OCI-LY1 (cell line): ENCODE measurements around the gene CLRN3.

Source experiments
- H2AFZ ChIP-seq: fragments of 200-600 bp; sonication (generic), shearing (Covaris generic); 2 replicates; pipeline ENCODE4 v1.6.0; 2014; ENCODE audit warnings: antibody characterized with exemption, mild to moderate bottlenecking, low read length
- H3F3A ChIP-seq: fragments of 200-600 bp; sonication (generic), shearing (Covaris generic); 2 replicates; pipeline ENCODE4 v1.6.0; 2014; ENCODE audit warnings: mild to moderate bottlenecking, antibody characterized with exemption, low read length, moderate library complexity; ENCODE audit not compliant: insufficient read depth
- H3K27ac ChIP-seq: fragments of 200-600 bp; sonication (generic); 2 replicates; pipeline ENCODE4 v1.5.1; 2014; ENCODE audit warnings: low read length, mixed run types, mild to moderate bottlenecking, low read depth; ENCODE audit not compliant: poor library complexity, severe bottlenecking
- H3K27me3 ChIP-seq: fragments of 200-600 bp; sonication (generic); 2 replicates; pipeline ENCODE4 v1.6.0; 2014; ENCODE audit warnings: antibody characterized with exemption, mild to moderate bottlenecking, low read length, moderate library complexity; ENCODE audit not compliant: insufficient read depth
- H3K36me3 ChIP-seq: fragments of 200-600 bp; sonication (generic); 2 replicates; pipeline ENCODE4 v1.6.1; 2014; ENCODE audit warnings: mild to moderate bottlenecking, antibody characterized with exemption, low read length, moderate library complexity, mixed read lengths; ENCODE audit not compliant: insufficient read depth
- H3K4me1 ChIP-seq: fragments of 200-600 bp; sonication (generic); 2 replicates; pipeline ENCODE4 v1.5.1; 2014; ENCODE audit warnings: mild to moderate bottlenecking, low read length, moderate library complexity; ENCODE audit not compliant: insufficient read depth, severe bottlenecking
- H3K4me2 ChIP-seq: fragments of 200-600 bp; sonication (generic), shearing (Covaris generic); 2 replicates; pipeline ENCODE4 v1.6.1; 2014; ENCODE audit warnings: low read length
- H3K4me3 ChIP-seq: fragments of 200-600 bp; sonication (generic); 2 replicates; pipeline ENCODE4 v1.5.1; 2014; ENCODE audit warnings: low read length, low read depth, mild to moderate bottlenecking, mixed read lengths; ENCODE audit not compliant: poor library complexity, severe bottlenecking
- H3K79me2 ChIP-seq: fragments of 200-600 bp; shearing (Covaris generic); 2 replicates; pipeline ENCODE4 v1.6.1; 2016; ENCODE audit warnings: mixed run types, low read length, mixed read lengths; ENCODE audit not compliant: insufficient read depth
- H3K9ac ChIP-seq: fragments of 200-600 bp; sonication (generic), shearing (Covaris generic); 2 replicates; pipeline ENCODE4 v1.6.1; 2014; ENCODE audit warnings: mild to moderate bottlenecking, low read length, mixed read lengths
- H3K9me2 ChIP-seq: fragments of 200-600 bp; sonication (generic), shearing (Covaris generic); 2 replicates; pipeline ENCODE4 v1.6.1; 2014; ENCODE audit warnings: low read depth, mild to moderate bottlenecking, low read length, mixed read lengths
- H3K9me3 ChIP-seq: fragments of 200-600 bp; shearing (Covaris generic); 2 replicates; pipeline ENCODE4 v1.6.1; 2014; ENCODE audit warnings: low read length, mixed read lengths
- H4K20me1 ChIP-seq: fragments of 200-600 bp; sonication (generic), shearing (Covaris generic); 2 replicates; pipeline ENCODE4 v1.6.0; 2016; ENCODE audit warnings: mild to moderate bottlenecking, low read length; ENCODE audit not compliant: insufficient read depth
- EZH2 ChIP-seq: fragments of 200-600 bp; sonication (generic), shearing (Covaris generic); IDR thresholded peaks from 2 replicates; pipeline ENCODE4 v1.8.0; 2017; ENCODE audit warnings: borderline replicate concordance, mixed run types, mild to moderate bottlenecking, antibody characterized with exemption, low read length, moderate library complexity, mixed read lengths
- TF ChIP-seq, protein P1 (sequence below): fragments of 200-600 bp; sonication (generic), shearing (Covaris generic); IDR thresholded peaks from 2 replicates; pipeline ENCODE4 v1.5.1; 2017; ENCODE audit warnings: mild to moderate bottlenecking, antibody characterized with exemption, low read length, moderate library complexity, mixed read lengths

CLRN3 gene

DNA sequence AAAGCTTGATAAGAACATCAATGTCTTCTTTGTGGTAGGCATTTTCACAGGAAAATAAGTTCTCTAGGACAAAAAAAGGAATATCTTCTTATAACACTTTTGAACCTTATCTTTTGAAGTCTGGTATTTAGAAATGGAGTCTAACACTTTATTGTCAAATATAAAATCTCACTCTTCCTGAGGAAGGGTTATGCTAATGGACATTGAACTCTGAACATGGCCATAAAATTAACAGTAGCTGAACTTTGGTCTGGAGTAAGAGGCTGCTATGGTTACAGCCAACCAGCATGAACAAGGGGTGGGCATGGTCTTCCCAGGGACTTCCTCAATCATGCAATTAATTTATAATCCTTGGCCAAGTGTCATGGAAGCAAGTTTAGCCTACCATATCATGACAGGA, at the start of gene CLRN3:
TSS of gene CLRN3 (minus strand) at position 199 of the 400 bp plus-strand sequence. CDS start at position 42, 157 bp downstream.
- H3K4me2 ChIP-seq = no peak within 1 kb of the TSS
- no peak within 1 kb of the TSS for H3K9ac ChIP-seq
- TF ChIP-seq, protein P1, sequence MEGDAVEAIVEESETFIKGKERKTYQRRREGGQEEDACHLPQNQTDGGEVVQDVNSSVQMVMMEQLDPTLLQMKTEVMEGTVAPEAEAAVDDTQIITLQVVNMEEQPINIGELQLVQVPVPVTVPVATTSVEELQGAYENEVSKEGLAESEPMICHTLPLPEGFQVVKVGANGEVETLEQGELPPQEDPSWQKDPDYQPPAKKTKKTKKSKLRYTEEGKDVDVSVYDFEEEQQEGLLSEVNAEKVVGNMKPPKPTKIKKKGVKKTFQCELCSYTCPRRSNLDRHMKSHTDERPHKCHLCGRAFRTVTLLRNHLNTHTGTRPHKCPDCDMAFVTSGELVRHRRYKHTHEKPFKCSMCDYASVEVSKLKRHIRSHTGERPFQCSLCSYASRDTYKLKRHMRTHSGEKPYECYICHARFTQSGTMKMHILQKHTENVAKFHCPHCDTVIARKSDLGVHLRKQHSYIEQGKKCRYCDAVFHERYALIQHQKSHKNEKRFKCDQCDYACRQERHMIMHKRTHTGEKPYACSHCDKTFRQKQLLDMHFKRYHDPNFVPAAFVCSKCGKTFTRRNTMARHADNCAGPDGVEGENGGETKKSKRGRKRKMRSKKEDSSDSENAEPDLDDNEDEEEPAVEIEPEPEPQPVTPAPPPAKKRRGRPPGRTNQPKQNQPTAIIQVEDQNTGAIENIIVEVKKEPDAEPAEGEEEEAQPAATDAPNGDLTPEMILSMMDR = no peak
- TF ChIP-seq EZH2 = no peak
- no peaks in the 10 kb centered on the region for H3K4me1 ChIP-seq
- no peaks in the 10 kb centered on the region for H3K36me3 ChIP-seq
- no peak within 1 kb of the TSS for H3K4me3 ChIP-seq
- no peaks in the 10 kb centered on the region for H3K9me2 ChIP-seq
- H3K27ac ChIP-seq = no peak within 1 kb of the TSS
- no peaks in the 10 kb centered on the region for H3K27me3 ChIP-seq
- H3F3A ChIP-seq = no peaks in the 10 kb centered on the region
- no peaks in the 10 kb centered on the region for H3K79me2 ChIP-seq
- H3K9me3 ChIP-seq = no peaks in the 10 kb centered on the region
- H2AFZ ChIP-seq = no peak within 1 kb of the TSS
- no peaks in the 10 kb centered on the region for H4K20me1 ChIP-seq

- no peaks in the 10 kb centered on the region for H3K4me1 ChIP-seq
- H2AFZ ChIP-seq = no peak overlapping the region
- TF ChIP-seq, protein P1 = no peak
- no peak for TF ChIP-seq EZH2
- H3K9ac ChIP-seq = no peak overlapping the region
- no peaks in the 10 kb centered on the region for H3F3A ChIP-seq
- H3K27ac ChIP-seq = no peak overlapping the region
- no peak overlapping the region for H3K4me2 ChIP-seq
- H3K36me3 ChIP-seq = no peaks in the 10 kb centered on the region
- no peaks in the 10 kb centered on the region for H3K9me3 ChIP-seq
- no peaks in the 10 kb centered on the region for H4K20me1 ChIP-seq
- H3K79me2 ChIP-seq = no peaks in the 10 kb centered on the region
- H3K4me3 ChIP-seq = no peak overlapping the region
- peaks cover 9% of the 10 kb centered on the region; the same call in 1 of the 2 replicates for H3K27me3 ChIP-seq
- H3K9me2 ChIP-seq = no peaks in the 10 kb centered on the region
Observed at GRCh38 chr10:127940866-127941640, 48.3 kb upstream of the CLRN3 start.

GRCh38 chr10:127939786-127940330, 47.1 kb upstream of the CLRN3 start:
- H3K27me3 ChIP-seq = peaks cover 9% of the 10 kb centered on the region; the same call in 1 of the 2 replicates
- TF ChIP-seq, protein P1 = no peak
- TF ChIP-seq EZH2 = no peak
- no peaks in the 10 kb centered on the region for H3K4me1 ChIP-seq
- H3K36me3 ChIP-seq = no peaks in the 10 kb centered on the region
- no peak overlapping the region for H3K27ac ChIP-seq
- no peak overlapping the region for H3K9ac ChIP-seq
- no peaks in the 10 kb centered on the region for H3F3A ChIP-seq
- no peak overlapping the region for H3K4me3 ChIP-seq
- no peak overlapping the region for H2AFZ ChIP-seq
- no peak overlapping the region for H3K4me2 ChIP-seq
- no peaks in the 10 kb centered on the region for H3K9me3 ChIP-seq
- no peaks in the 10 kb centered on the region for H3K79me2 ChIP-seq
- no peaks in the 10 kb centered on the region for H3K9me2 ChIP-seq
- no peaks in the 10 kb centered on the region for H4K20me1 ChIP-seq
